Measurements from ENCODE around the gene NPAS1.
A peak's percentile ranks its signal among the peaks of the same experiment; 100 is the strongest.

NPAS1 gene, protein sequence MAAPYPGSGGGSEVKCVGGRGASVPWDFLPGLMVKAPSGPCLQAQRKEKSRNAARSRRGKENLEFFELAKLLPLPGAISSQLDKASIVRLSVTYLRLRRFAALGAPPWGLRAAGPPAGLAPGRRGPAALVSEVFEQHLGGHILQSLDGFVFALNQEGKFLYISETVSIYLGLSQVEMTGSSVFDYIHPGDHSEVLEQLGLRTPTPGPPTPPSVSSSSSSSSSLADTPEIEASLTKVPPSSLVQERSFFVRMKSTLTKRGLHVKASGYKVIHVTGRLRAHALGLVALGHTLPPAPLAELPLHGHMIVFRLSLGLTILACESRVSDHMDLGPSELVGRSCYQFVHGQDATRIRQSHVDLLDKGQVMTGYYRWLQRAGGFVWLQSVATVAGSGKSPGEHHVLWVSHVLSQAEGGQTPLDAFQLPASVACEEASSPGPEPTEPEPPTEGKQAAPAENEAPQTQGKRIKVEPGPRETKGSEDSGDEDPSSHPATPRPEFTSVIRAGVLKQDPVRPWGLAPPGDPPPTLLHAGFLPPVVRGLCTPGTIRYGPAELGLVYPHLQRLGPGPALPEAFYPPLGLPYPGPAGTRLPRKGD

DNA sequence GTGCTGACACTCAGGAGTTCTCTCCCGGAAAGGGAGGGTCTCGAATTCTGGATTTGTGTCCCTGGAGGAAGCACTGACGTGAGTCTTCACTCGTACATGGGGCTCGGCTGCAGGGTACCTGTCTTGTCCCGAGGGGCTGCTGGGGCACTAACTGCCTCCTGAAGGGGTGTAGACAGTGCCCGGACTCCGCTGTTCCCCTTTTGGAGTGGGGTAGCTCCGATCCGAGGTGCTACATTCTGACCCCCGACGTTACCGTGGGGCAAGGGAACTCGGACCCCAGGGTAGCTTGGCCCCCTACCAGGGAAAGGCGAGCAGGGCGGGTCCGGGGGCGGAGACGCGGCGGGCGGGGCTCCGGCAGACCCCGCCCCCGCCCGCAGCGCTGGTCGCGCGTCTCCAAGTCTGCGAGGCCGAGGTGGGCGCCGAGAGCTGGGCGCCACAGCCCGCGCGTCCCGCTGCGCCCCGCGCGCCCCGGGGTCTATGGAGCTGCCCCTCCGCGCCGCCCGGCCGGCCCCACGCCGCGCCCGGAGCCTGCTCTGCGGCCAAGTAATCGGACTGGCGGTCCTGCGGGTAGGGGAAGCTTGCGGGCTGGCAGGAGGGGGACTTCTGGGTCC is at the start of gene NPAS1:
Gene NPAS1, plus strand, starts transcription at position 407 of the 611 bp plus-strand sequence. CDS start 1,211 bp downstream, outside the sequence.
- DNase-seq (ENCODE audit: low spot score) = no peak

DNA sequence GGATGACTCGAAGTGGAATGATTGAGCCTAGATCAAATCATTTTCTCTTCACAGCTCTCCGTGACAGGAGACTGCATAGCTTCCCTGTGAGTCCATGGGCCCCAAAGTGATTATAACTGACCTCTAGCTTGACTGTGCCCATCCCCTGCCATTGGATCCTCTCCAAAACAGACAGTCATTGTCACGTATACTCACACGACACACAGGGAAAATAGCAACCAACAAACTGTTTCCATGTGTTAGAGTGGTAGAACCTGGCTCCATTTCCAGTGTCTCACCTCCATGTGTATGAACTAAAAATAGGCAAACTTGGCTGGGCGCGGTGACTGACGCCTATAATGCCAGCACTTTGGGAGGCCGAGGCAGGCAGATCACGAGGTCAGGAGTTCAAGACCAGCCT is 48.8 kb upstream of the NPAS1 start:
- no peak for DNase-seq (ENCODE audit: low spot score)

DNA sequence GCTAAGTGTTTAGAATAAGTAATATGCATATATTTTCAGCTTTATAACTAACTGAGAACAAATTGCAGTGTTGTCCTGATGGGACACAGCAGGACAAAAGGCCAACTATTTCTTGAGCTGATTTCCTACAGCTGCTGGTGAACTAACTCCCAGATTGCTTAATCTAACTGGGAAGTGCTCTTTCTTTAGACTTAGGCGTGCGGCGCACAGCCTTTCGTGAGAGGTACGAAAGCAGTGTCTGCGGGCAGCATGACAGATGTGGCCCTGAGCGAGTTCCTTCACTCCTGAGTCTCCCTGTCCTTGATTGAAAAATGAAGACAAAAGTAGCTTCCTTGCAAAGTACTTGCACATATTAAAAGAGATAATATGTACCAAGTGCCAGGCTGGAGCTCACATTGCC is 47.3 kb upstream of the NPAS1 start:
- no peak for DNase-seq (ENCODE audit: low spot score)

DNA sequence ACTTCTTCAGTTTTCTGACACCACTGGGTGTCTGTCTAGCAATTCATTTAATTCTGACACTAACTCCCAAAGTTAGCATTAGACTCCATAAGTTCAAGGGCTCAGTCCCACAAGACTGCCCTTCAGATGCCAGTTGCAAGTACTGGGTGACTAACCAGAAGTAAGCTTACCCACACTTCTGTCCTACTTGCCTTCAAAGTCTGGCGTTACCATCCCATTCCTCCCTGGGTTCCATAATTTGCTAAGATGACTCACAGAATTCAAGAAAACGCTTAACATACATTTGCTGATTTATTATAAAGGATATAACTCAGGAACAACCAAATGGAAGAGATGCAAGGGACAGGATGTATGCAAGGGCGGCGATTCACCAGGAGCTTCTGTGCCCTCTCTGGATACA is 45.5 kb upstream of the NPAS1 start:
- DNase-seq (ENCODE audit: low spot score) = no peak

DNA sequence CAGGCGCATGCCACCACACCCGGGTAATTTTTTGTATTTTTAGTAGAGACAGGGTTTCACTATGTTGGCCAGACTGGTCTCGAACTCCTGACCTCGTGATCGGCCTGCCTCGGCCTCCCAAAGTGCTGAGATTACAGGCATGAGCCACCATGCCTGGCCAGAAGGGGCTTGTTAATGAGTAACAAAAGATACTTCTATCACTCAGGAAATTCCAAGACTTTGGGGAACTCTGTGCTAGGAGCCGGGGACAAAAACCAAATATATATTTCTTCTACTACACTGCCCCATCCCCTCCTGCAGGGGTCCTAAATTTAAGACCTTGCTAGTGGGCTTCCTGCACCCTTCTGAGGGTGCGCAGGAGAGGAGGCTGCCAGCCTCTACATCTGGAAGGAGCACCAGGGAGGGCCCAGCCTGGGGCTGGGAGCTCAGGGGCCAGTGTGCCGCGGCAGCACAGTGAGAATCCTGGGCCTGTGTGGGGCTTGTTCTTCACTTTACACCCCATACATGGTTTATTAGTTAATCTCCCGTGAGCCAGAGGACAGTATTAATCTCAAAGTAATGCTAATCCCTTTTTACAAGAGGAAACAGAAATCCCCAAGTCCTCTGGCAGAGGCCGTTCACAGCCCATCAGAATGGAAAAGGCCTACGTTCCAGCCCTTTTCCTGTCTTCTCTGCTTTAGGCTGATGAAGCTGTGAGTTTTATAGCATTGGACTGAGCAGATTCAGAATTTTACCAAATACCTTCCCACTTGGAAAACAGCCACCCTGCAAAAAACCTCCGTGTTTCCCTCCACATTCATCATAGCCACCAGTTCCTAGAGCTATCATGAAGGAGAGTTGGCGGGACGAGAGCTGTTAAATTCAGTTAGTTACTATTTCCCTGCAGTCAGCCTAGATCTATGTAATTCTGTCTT is 44.4 kb upstream of the NPAS1 start:
- DNase-seq (ENCODE audit: low spot score) = no peak

DNA sequence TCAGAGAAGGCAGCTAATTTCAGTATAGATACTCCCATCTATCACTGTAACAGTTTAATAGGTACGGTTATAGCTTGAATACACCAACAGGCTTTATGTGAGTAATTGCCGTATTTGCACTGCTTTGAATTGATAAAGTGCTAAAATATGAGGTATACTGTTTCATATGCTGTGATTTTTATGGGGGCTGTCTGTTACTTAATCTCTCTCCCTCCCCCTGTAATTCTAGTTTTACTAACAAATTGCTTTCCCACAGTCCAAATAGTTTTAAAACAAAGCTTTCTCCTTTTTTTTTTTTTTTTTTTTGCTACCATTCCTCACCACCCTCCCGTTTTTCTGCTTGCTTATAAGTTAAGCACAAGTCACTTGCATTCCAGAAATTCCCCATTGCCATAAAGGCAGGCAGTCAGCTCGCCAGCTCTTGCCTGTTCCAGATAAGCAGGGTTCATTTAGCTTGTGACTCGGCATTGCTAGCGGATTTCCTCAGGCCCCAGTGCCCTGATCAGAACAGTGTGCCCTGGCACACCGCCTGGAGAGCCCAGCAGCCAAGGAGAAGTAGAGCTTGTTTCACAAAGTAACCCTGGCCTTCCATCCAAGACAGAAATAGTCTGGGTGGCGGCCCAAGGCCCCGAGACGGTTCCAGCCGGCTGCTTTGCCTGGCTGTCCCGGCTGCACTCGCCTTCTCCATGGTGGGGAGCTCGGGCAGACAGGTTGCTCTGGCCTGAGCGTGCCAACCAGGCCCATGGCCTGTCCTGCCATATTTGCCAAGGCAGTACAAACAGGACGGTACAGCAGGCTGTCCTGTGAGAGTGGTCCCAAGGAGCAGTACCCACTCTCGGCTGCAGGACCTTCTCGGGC is 43.5 kb upstream of the NPAS1 start:
- DNase-seq (ENCODE audit: low spot score) = peak; percentile 69

DNA sequence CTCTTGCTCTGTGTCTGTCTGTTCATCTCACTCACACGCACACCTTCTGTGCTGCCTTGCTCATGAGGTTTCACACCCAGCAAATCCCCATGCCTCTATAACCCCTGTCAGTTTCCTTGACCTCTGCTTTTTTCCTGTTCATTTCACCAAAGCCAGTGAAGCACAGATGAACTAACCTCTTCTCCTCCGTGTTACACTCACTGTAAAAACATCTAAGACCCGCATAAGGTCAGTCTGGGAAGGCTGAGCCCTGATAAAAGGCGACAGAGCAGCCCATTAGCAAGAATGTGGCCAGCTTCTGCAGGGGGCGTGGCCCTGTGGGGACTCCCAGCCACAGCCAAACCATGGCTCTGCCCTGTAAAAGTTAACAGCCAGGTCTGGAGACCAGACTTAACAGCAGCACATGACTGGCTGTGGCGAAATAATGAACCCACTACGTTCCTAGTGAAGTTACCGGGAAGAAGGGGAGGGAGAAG is 42.8 kb upstream of the NPAS1 start:
- DNase-seq (ENCODE audit: low spot score) = no peak

DNA sequence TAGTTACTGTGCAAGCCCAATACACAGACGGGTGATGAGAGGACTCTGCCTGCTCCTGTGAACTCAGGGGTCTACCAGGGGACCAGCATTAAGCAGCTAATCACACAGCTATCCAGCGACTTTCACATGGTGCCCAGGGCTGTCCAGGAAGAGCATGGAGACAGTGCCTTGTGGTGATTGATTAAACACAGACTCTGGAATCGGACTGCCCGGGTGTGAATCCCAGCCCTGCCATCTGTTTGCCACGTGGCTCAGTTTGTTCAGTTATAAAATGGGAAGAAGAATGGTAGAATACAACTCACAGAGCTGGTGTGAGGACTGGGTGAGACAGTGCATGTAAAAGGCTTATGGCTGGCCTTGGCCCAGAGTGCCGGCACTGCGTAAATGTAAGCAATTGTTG is 42.1 kb upstream of the NPAS1 start:
- DNase-seq (ENCODE audit: low spot score) = no peak

DNA sequence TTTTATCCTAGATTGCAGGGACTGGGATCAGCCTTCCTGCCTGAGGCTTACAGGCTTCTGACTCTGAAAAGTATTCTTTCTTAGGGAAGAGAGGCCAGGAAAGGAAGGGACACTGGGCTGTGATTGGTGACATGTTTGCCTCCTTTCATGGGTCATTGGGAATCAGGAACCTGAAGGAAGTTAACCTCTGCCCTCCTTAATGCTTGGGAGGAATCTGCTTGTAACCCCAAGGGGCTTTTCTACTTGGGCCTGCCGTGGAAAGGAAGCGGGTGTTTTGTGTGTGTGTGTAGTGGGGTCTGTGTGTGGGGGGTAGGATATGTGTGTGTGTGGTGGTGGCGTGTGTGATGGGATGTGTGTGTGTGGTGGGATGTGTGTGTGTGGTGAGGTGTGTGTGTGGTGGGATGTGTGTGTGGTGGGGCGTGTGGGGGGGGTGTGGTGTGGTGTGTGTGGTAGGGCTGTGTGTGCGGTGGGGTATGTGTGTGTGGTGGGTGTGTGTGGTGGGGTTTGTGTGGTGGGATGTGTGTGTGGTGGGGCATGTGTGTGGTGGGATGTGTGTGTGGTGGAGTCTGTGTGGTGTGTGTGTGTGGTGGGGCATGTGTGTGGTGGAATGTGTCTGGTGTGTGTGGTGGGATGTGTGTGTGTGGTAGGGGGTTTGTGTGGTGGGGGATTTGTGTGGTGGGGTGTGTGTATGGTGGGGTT is 41.3 kb upstream of the NPAS1 start:
- no peak for DNase-seq (ENCODE audit: low spot score)

DNA sequence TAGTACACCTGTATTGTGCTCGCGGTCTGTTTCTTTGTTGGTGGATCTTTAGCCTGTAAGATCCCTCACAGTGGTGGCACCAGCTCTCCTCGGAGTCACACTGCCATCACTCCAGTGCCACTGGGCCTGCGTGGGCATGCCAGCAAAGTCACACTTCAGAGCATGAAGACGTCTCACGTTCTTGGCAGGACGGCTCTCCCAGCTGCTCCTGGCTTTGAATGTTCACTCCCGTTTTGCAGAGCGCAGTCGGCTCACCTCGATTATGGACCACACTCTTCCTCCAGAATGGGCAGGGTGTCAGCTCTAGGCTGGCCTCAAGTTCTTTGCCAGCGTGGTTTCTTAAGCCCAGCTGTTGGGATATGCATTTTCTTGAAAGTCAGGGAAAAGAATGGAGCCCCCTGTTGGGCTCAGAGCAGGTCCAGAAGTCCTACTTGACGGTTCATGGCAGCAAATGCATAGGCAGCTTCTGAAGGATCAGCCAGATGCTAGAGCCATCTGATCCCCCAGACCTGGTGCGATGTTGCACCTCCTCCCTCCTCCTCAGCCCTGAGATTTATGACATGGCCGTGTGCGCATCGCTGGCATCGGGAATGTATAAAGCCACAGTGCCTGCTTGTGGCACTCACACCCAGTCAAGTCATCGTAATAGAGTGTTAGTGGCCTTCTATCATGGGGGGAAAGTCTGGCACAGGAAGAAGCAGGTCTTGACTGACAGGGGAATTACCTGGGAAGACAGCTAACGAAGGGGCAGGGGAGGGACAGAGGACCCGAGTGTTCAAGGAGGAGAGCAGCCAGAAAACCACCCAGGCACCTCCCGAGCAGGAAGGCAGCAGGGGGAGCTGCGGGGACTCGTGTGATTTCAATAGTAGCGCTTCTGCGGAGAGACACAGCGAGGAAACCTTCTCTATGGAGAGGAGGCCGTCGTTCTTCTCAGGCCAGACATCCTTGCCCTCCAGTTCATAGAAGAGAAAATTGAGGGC is 40.2 kb upstream of the NPAS1 start:
- DNase-seq (ENCODE audit: low spot score) = no peak

DNA sequence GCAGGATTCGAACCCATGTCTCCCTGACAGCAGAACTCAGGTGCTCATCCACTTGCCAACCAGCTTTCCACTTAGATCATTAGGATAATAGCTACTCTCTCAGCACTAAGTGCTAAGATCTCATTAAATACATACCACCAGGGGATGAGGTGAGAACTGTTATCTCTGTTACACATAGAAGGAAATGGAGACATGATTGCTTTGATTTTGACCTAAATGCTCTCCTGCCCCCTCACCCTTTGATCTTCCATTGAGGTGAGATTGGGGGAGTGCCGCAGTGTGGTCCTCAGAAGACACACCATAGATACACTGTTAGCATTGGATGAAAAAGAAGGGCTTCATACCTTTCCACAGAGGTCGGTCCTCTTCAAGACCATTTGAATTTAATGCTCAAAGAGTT is 38.9 kb upstream of the NPAS1 start:
- DNase-seq (ENCODE audit: low spot score) = no peak

DNA sequence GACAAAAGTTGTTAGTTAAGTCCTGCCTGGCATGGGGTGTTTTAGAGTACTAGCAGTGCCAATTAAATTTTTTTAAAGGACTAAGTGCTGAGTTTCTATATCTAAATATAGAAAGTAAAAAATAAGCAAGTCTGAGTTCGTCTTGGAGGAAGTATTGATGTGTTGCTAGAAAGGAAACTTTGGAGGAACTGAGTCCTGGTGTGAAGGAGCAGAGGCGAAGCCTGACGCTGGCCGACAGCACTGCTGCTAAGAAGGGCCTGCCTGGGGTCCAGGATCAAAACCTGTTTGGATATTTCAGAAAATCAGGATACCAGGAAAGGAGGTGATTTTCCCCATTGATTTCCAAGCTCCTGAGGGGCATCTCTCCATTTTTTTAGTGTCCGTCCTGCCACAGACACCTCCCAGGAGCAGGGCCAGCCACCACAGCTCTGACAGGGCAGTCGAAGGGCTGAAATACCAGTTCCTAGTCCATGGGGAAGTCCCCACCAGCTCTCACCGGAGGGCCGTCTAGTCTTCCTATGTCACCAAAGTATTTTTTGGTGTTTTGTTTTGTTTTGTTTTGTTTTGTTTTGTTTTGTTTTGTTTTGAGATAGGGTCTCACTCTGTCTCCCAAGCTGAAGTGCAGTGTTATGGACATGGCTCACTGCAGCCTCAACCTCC is 38.2 kb upstream of the NPAS1 start:
- no peak for DNase-seq (ENCODE audit: low spot score)

DNA sequence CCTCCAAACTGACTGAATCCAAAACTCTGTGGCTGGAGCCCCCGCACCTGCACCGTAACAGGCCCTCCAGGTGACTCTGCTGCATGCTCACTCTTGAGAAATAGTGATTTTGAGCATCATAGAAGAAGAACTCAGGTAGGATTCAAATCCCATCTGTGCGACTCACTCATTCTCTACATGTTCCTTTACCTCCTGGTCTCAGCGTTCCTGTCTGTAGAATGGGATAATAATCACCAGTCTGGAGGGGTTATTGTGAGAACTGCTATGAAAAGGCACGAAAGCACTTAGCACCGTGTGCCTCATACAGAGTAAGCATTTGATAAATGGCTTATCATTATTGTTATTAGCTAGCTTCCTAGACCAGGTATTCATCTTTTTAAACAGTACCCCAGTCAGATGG is 36.5 kb upstream of the NPAS1 start:
- DNase-seq (ENCODE audit: low spot score) = no peak

DNA sequence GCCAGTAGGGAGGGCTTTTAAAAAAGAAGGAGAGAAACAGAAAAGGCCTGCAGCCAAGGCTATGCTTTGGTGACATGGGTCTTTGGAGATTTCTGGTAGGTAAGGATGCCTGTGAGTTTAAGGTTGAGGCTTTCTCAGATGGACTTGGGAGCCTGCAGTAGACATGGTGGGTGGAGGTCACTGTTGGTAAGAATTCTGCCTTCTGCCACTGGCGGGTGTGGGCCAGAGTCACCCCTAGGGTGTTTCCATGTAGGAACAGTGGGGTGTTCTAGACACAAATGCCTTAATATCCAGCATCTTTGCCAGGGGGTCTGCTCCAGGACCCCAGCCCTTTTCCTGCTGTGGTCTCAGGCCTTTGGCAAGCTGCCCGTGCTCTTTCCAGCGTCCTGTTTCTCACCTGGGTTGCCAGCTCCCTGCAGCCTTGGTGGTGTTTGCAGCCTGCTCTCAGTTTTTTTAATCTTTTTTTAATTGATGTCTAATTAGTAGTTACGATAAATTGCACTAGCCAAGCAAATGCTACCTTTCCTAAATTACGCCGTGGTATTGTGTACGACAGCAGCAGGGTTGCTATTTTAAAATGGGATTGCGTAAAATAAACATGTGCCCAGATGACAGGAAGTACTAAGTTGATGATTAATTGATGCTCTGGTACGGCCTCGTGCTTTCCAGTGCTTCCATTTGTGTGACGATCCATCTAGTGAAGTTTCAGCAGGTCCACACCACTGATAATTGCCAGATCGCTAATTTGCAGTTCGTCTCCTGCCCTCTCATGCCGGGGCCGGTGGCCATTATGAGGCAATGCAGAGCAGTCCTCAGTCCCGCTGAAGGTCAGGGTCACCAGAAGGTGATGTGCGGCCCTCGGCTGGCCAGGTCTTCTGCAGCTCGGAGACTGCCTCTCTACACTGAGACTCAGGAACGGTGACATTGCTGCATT is 35.3 kb upstream of the NPAS1 start:
- DNase-seq (ENCODE audit: low spot score) = peak; percentile 76

DNA sequence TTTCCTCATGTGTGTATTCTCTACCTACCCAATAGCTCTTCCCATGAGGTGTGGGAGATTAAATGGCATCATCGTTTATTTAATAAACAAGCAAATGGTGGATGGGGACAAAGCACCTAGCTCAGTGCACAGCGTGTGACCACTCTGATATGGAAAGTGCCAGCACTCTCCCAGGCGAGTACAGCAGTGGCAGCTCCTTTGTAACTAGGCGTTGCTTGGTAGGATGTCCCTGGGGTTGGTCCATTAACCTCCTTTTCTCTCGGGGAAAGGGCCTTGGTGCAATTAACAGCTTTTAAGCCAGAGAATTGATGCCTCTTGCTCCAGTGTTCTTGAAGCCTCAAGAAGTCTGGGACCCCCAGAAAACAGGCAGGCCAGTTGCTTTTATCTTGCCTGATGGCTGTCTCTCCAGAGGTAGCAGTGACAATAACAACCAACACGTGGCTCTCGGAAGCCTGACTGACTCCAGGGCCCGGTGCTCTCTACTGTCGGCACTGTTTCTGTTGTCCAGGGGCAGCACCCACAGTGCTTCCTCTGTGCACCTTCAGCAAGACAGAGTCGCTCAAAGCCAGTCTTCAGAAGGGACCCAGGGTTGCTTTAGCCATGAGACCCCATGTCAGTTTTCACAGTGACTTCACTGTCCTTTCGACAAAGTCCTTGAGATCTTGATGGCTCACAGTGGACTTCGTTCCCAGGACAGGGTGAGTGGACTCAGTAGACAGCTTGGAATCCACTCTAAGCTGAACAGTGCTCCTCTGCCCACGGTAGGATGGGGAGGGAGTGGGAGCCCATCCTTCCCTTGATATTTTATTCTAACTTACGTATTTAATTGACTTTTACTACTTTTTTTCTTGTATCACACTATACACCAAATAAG is 33.9 kb upstream of the NPAS1 start:
- no peak for DNase-seq (ENCODE audit: low spot score)

DNA sequence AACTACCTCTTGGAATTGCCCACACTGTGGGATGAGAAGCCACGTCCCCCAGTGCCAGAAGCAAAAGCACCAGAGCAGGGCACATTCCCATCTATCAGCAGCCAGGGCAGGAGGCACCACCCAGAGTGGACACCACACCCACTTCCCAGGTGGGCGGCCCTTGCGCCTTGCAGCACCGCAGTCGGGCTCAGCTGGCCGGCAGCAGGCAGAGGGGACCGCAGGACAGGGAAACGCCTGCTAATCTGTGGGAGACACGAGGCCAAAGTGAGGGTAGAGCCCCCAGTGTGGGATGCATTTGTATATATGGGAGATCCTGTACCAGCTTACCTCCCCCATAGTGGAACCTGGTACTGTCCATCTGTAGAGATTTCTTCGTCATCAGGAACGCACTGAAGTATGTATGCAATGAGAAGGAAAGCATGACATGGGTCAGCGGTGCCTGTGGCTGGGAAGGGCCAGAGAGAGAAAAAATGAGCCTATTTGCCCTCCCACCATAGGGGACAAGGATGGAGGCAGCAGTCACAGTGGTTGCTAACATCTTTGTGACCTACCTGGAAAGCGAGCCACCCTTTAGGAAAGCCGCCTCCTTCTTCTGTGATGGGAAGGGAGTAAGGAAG is 30.9 kb upstream of the NPAS1 start:
- DNase-seq (ENCODE audit: low spot score) = no peak
